C4-2B (cell line): ENCODE results near the gene GPX4.

Experiments used
- CTCF ChIP-seq: fragments of 450-650 bp; conservative IDR thresholded peaks from 2 replicates; pipeline ENCODE4 v1.5.1; 2017; ENCODE audit warnings: mild to moderate bottlenecking
- ZFX ChIP-seq: fragments of 450-650 bp; IDR thresholded peaks from 2 replicates; pipeline ENCODE4 v1.6.1; 2017

- no peak for TF ChIP-seq CTCF
- TF ChIP-seq ZFX, result no peak
Measured at GRCh38 chr19:1081301-1082164, 22.3 kb upstream of the GPX4 start.
